HG03135 (cell line): ENCODE results near the gene UTF1.

Experiments used
- ATAC-seq: cut with Tn5 transposase; IDR thresholded peaks from one replicate; pipeline ENCODE4 v1.9.1; 2021; ENCODE audit warnings: mild to moderate bottlenecking, moderate library complexity; ENCODE audit not compliant: unreplicated experiment

The UTF1 gene

GRCh38 chr10:133230044-133230361, at the start of gene UTF1:
Gene UTF1, plus strand, starts transcription at chr10:133230217. Its CDS starts 72 bp downstream, at chr10:133230289.
- no peak for ATAC-seq

GRCh38 chr10:133180965-133181639, 48.9 kb upstream of the UTF1 start:
- ATAC-seq: no peak

GRCh38 chr10:133182190-133182589, 47.8 kb upstream of the UTF1 start:
- ATAC-seq: no peak

GRCh38 chr10:133182791-133183645, 47.0 kb upstream of the UTF1 start:
- no peak for ATAC-seq

- no peak for ATAC-seq
Observed at GRCh38 chr10:133183646-133184378, 46.2 kb upstream of the UTF1 start.

- no peak for ATAC-seq
Observed at GRCh38 chr10:133184591-133185244, 45.3 kb upstream of the UTF1 start.

- no peak for ATAC-seq
Observed at GRCh38 chr10:133185421-133185820, 44.6 kb upstream of the UTF1 start.

- no peak for ATAC-seq
Observed at GRCh38 chr10:133185916-133186315, 44.1 kb upstream of the UTF1 start.

- ATAC-seq: no peak
Observed at GRCh38 chr10:133186416-133187090, 43.5 kb upstream of the UTF1 start.

- no peak for ATAC-seq
Observed at GRCh38 chr10:133187091-133187905, 42.7 kb upstream of the UTF1 start.

- ATAC-seq: no peak
Observed at GRCh38 chr10:133187906-133188681, 41.9 kb upstream of the UTF1 start.

GRCh38 chr10:133189256-133189655, 40.8 kb upstream of the UTF1 start:
- ATAC-seq: no peak

GRCh38 chr10:133189726-133190125, 40.3 kb upstream of the UTF1 start:
- ATAC-seq: no peak

GRCh38 chr10:133190225-133190624, 39.8 kb upstream of the UTF1 start:
- ATAC-seq: no peak

- no peak for ATAC-seq
Observed at GRCh38 chr10:133191651-133192050, 38.4 kb upstream of the UTF1 start.

- no peak for ATAC-seq
Observed at GRCh38 chr10:133194151-133194550, 35.9 kb upstream of the UTF1 start.

- no peak for ATAC-seq
Observed at GRCh38 chr10:133195096-133195495, 34.9 kb upstream of the UTF1 start.

GRCh38 chr10:133195611-133196010, 34.4 kb upstream of the UTF1 start:
- ATAC-seq: no peak
